HG03457 (cell line): Measurements from ENCODE around the gene CAPRIN1.
"Not testable (repeated sequence)": the region's sequence is repeated elsewhere in the genome, so short reads cannot be mapped to it uniquely, and the experiment has no call there.

Experiments
- ATAC-seq: cut with Tn5 transposase; IDR thresholded peaks from one replicate; pipeline ENCODE4 v1.9.1; 2021; ENCODE audit warnings: moderate number of reproducible peaks; ENCODE audit not compliant: unreplicated experiment

CAPRIN1 gene

GRCh38 chr11:34084637-34085036 lies 33.1 kb downstream of the CAPRIN1 start:
- no peak for ATAC-seq

- ATAC-seq, result no peak
Observed at GRCh38 chr11:34086554-34087283, 35.2 kb downstream of the CAPRIN1 start.

- ATAC-seq, result no peak
Observed at GRCh38 chr11:34091825-34092224, 40.3 kb downstream of the CAPRIN1 start.

- ATAC-seq, result not testable (repeated sequence)
Observed at GRCh38 chr11:34094900-34095299, 43.4 kb downstream of the CAPRIN1 start.

GRCh38 chr11:34098813-34099212 lies 47.3 kb downstream of the CAPRIN1 start:
- ATAC-seq, result no peak

GRCh38 chr11:34104680-34105078 lies 53.1 kb downstream of the CAPRIN1 start:
- no peak for ATAC-seq

- ATAC-seq, result peak; percentile 88
Observed at GRCh38 chr11:34105079-34105956, 53.8 kb downstream of the CAPRIN1 start, which contains the start of gene NAT10. Gene NAT10 (plus strand): TSS chr11:34105629. CDS start chr11:34108226, 2,597 bp downstream.

GRCh38 chr11:34105957-34106504 lies 54.5 kb downstream of the CAPRIN1 start:
- peak; percentile 11 for ATAC-seq

- no peak for ATAC-seq
Observed at GRCh38 chr11:34111722-34112270, 60.3 kb downstream of the CAPRIN1 start.

GRCh38 chr11:34114014-34114413 lies 62.5 kb downstream of the CAPRIN1 start:
- ATAC-seq, result no peak

- ATAC-seq, result no peak
Observed at GRCh38 chr11:34114471-34114870, 62.9 kb downstream of the CAPRIN1 start.

- ATAC-seq, result no peak
Observed at GRCh38 chr11:34120651-34121050, 69.1 kb downstream of the CAPRIN1 start.

GRCh38 chr11:34124885-34125668 lies 73.5 kb downstream of the CAPRIN1 start:
- no peak for ATAC-seq

GRCh38 chr11:34126959-34127848 lies 75.7 kb downstream of the CAPRIN1 start:
- ATAC-seq, result no peak

GRCh38 chr11:34128824-34129223 lies 77.3 kb downstream of the CAPRIN1 start:
- no peak for ATAC-seq

GRCh38 chr11:34132261-34132965 lies 80.9 kb downstream of the CAPRIN1 start:
- ATAC-seq, result no peak

GRCh38 chr11:34134765-34135164 lies 83.2 kb downstream of the CAPRIN1 start:
- no peak for ATAC-seq

GRCh38 chr11:34135439-34135838 lies 83.9 kb downstream of the CAPRIN1 start:
- no peak for ATAC-seq

- no peak for ATAC-seq
Observed at GRCh38 chr11:34136420-34136819, 84.9 kb downstream of the CAPRIN1 start.
